ENCODE results near the gene SOWAHB.

SOWAHB gene

DNA sequence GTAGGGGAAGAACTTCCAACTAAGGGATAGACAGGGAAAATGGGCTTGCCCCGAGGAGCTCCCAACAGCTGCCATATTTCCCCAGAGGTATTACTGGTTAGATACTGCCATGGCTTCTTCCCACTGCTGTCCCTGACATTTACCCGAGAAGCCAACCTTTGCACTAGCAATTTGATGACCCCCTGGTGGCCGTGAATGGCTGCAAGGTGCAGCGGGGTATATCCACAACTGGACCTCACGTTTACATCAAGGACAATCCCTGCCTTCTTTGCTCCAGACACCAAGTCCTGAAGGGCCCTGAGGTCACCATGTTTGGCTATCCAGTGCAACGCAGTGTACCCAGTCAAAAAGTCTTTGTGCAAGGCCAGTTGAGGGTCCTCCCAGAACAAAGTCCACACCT lies 2.3 kb downstream of the SOWAHB start (continued):
- TF ChIP-seq, protein P1, sequence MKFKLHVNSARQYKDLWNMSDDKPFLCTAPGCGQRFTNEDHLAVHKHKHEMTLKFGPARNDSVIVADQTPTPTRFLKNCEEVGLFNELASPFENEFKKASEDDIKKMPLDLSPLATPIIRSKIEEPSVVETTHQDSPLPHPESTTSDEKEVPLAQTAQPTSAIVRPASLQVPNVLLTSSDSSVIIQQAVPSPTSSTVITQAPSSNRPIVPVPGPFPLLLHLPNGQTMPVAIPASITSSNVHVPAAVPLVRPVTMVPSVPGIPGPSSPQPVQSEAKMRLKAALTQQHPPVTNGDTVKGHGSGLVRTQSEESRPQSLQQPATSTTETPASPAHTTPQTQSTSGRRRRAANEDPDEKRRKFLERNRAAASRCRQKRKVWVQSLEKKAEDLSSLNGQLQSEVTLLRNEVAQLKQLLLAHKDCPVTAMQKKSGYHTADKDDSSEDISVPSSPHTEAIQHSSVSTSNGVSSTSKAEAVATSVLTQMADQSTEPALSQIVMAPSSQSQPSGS (tag by site-specific recombination; IDR thresholded peaks at IDR 0.05; ENCODE audit: low read depth) = no peak
- TF ChIP-seq ZNF785 (tag by site-specific recombination; IDR thresholded peaks at IDR 0.05) (no peak), ZNF174 (tag by site-specific recombination; IDR thresholded peaks at IDR 0.05) (no peak), ZNF768 (tag by site-specific recombination; IDR thresholded peaks at IDR 0.05) (no peak), ZBTB8A (tag by site-specific recombination; IDR thresholded peaks at IDR 0.05) (no peak), ZNF202 (tag by site-specific recombination; IDR thresholded peaks at IDR 0.05; ENCODE audit: borderline replicate concordance) (no peak), ZNF2 (tag by site-specific recombination; IDR thresholded peaks at IDR 0.05) (no peak)

DNA sequence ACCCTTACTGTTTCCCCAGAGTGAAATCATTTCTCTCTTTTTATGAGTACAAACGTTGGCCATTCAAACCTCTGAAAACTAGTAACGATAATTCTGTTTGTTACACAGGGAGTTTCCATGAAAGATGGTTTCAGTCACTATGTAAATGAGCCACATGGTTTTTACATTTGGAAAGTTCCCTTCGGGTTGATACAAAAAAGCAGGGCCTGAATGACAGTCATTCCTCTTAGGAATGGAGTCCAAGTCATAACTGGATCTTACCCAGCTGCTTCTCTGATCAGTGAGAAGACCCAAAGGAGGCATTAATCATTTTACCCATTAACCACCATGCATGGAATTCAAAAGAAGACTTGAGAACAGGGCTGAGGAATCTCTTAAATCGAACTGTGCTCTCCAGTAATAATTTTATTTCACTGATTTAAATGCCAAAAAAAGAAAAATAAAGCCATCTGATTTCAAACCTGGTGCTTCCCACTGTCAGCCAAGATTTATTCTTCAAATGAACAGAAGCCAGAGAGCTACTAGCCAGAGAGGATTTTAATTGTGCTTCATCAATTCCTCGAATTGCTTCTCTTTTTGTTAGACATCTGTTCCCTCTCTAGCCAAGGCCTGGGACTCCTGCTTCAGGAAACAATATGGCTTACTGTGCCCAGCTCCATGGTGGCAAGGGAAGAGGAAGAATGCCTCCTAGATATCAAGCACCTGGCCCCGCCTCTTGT lies 3.2 kb downstream of the SOWAHB start:
- Histone ChIP-seq H3K9me3 (ENCODE audit: control insufficient read depth, insufficient read depth, low read depth, low read length) (no peaks in the 10 kb centered on the region), H3K36me3 (ENCODE audit: control insufficient read depth in 2 of 2, insufficient read depth in 1 of 2, low read length in 2 of 2) (no peaks in the 10 kb centered on the region), H3K27ac (ENCODE audit: extremely low read depth, low read depth, low read length) (no peak overlapping the region), H3K4me1 (ENCODE audit: control insufficient read depth, insufficient read depth, low read length) (no peaks in the 10 kb centered on the region; the same call in 1 of the 2 replicates), H3K4me3 (ENCODE audit: low read depth, low read length) (no peak overlapping the region)
- CTCF ChIA-PET = no interaction called here
- POLR2A ChIA-PET = interaction anchor here (0.9 kb wide), 1 partner anchor 10 kb away, joined by 3 read pairs; no protein-coding TSS in a partner anchor
- TF ChIP-seq ZNF157 (tag by site-specific recombination; IDR thresholded peaks at IDR 0.05) = no peak
- no peak for TF ChIP-seq KLF1 (tag by site-specific recombination; IDR thresholded peaks at IDR 0.05)
- no peak for TF ChIP-seq ZNF707 (tag by site-specific recombination; IDR thresholded peaks at IDR 0.05)
- TF ChIP-seq, protein P2, sequence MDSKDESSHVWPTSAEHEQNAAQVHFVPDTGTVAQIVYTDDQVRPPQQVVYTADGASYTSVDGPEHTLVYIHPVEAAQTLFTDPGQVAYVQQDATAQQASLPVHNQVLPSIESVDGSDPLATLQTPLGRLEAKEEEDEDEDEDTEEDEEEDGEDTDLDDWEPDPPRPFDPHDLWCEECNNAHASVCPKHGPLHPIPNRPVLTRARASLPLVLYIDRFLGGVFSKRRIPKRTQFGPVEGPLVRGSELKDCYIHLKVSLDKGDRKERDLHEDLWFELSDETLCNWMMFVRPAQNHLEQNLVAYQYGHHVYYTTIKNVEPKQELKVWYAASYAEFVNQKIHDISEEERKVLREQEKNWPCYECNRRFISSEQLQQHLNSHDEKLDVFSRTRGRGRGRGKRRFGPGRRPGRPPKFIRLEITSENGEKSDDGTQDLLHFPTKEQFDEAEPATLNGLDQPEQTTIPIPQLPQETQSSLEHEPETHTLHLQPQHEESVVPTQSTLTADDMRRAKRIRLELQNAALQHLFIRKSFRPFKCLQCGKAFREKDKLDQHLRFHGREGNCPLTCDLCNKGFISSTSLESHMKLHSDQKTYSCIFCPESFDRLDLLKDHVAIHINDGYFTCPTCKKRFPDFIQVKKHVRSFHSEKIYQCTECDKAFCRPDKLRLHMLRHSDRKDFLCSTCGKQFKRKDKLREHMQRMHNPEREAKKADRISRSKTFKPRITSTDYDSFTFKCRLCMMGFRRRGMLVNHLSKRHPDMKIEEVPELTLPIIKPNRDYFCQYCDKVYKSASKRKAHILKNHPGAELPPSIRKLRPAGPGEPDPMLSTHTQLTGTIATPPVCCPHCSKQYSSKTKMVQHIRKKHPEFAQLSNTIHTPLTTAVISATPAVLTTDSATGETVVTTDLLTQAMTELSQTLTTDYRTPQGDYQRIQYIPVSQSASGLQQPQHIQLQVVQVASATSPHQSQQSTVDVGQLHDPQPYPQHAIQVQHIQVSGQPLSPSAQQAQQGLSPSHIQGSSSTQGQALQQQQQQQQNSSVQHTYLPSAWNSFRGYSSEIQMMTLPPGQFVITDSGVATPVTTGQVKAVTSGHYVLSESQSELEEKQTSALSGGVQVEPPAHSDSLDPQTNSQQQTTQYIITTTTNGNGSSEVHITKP (tag by site-specific recombination; IDR thresholded peaks at IDR 0.05) = no peak
- no peak for TF ChIP-seq ZEB2 (tag by site-specific recombination; IDR thresholded peaks at IDR 0.05)
- no peak for TF ChIP-seq ZNF510 (tag by site-specific recombination; IDR thresholded peaks at IDR 0.05; ENCODE audit: insufficient replicate concordance)
- no peak for TF ChIP-seq ZNF433 (tag by site-specific recombination; IDR thresholded peaks at IDR 0.05; ENCODE audit: low read depth)
- TF ChIP-seq ZNF132 (tag by site-specific recombination; IDR thresholded peaks at IDR 0.05; ENCODE audit: borderline replicate concordance) = no peak
- TF ChIP-seq ZNF184 (tag by site-specific recombination; IDR thresholded peaks at IDR 0.05) = no peak
- TF ChIP-seq ZNF354C (tag by site-specific recombination; IDR thresholded peaks at IDR 0.05; ENCODE audit: borderline replicate concordance, low read depth) = no peak
- TF ChIP-seq ZNF223 (tag by site-specific recombination; IDR thresholded peaks at IDR 0.05) = no peak
- TF ChIP-seq ZNF785 (tag by site-specific recombination; IDR thresholded peaks at IDR 0.05) = no peak
- TF ChIP-seq, protein P3, sequence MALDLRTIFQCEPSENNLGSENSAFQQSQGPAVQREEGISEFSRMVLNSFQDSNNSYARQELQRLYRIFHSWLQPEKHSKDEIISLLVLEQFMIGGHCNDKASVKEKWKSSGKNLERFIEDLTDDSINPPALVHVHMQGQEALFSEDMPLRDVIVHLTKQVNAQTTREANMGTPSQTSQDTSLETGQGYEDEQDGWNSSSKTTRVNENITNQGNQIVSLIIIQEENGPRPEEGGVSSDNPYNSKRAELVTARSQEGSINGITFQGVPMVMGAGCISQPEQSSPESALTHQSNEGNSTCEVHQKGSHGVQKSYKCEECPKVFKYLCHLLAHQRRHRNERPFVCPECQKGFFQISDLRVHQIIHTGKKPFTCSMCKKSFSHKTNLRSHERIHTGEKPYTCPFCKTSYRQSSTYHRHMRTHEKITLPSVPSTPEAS (tag by site-specific recombination; IDR thresholded peaks at IDR 0.05) = no peak
- TF ChIP-seq ZNF404 (tag by site-specific recombination; IDR thresholded peaks at IDR 0.05) = no peak
- no peak for TF ChIP-seq ZNF530 (tag by site-specific recombination; IDR thresholded peaks at IDR 0.05; ENCODE audit: low read depth)
- no peak for TF ChIP-seq KLF9 (tag by site-specific recombination; IDR thresholded peaks at IDR 0.05; ENCODE audit: low read depth)
- TF ChIP-seq GLIS2 (tag by site-specific recombination; IDR thresholded peaks at IDR 0.05) = no peak

All from HEK293 (cell line).